Measurements from ENCODE around the gene NUBPL.
A peak's percentile ranks its signal among the peaks of the same experiment; 100 is the strongest.

The NUBPL gene

DNA sequence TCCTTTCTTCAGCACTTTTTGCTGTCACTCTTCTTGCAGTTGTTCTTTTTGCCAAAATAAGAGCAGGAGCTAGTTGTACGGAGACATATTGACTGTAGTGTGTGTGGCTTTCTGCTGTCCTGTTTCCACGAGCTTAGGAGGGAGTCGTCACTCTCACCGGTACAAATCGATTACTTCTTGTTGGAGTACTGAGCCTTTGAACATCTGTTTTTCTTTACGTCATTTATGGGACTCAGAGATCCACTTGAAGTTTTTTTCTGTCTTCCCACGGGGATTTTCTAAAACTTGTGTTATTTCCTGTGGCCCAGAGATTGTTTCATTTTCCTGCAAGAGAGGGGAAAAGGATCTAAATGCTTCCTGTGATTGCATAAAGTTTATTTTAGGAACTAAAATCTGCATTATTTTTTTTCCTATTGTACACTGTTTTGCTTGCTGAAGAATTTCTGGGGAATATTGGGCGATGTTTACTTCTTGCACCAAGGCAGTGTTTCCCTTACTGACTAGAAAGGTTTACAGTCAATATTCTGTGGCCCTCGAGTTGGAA is 316.1 kb downstream of the NUBPL start:
- H3K4me3 ChIP-seq (replicated peaks; ENCODE audit: low read depth, low read length), result no peak overlapping the region
- DNase-seq (ENCODE audit: extremely low read depth, low read depth), result no peak
- TF ChIP-seq, protein P1, sequence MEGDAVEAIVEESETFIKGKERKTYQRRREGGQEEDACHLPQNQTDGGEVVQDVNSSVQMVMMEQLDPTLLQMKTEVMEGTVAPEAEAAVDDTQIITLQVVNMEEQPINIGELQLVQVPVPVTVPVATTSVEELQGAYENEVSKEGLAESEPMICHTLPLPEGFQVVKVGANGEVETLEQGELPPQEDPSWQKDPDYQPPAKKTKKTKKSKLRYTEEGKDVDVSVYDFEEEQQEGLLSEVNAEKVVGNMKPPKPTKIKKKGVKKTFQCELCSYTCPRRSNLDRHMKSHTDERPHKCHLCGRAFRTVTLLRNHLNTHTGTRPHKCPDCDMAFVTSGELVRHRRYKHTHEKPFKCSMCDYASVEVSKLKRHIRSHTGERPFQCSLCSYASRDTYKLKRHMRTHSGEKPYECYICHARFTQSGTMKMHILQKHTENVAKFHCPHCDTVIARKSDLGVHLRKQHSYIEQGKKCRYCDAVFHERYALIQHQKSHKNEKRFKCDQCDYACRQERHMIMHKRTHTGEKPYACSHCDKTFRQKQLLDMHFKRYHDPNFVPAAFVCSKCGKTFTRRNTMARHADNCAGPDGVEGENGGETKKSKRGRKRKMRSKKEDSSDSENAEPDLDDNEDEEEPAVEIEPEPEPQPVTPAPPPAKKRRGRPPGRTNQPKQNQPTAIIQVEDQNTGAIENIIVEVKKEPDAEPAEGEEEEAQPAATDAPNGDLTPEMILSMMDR (IDR thresholded peaks at IDR 0.05; ENCODE audit: low read depth, low read length, missing control alignments), result no peak

DNA sequence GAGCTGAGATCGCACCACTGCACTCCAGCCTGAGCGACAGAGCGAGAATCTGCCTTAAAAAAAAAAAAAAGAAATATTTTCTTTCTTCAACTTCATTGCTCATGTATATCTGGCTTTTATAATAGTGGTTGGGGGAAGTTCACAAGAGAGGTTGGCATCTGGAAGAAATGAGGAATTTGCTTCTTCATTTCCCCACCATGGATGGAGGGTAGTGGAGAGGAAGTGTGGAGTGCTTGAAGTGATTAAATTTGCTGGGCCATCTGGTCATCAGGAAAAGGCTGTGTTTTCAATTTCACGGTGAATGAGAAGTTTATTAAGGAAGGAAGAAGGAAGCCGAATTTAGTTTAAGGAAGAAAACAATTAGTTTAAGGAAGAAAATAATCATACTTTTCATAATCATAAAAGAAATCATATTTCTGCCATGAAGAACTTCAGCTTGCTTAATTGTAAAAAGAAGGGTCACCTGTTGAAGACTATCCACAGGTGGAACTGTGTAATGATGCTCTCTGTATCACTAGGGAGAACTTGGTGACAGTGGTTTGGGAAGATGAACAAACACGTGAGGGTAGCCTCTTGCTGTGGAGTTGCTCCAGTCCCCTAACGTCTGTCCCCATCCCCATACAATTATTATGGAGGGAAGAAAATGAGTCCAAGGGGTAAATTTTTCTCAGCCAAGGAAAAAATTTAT is 318.6 kb downstream of the NUBPL start:
- TF ChIP-seq, protein P1 (IDR thresholded peaks at IDR 0.05; ENCODE audit: low read depth, low read length, missing control alignments), result no peak
- H3K4me3 ChIP-seq (replicated peaks; ENCODE audit: low read depth, low read length), result no peak overlapping the region
- DNase-seq (ENCODE audit: extremely low read depth, low read depth), result no peak

DNA sequence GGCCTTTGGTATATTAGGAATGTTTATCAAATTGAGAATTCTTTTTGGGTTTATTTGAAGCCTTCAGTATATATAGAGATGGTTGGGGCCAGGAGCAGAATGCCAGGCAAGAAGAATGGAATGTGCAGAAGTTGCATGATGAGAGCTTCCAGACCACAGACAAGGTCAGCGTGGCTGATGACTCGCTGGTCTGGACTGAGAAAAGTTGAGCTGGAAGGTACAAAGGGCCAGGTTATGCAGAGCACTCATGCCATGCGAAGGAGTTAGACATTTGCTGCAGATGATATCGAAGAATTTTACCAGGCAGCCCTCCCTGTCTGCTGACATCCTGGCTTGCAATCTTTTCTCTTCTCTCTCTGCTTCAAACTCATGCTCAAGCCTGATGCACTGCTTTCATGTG is 319.7 kb downstream of the NUBPL start:
- no peak overlapping the region for H3K4me3 ChIP-seq (replicated peaks; ENCODE audit: low read depth, low read length)
- DNase-seq (ENCODE audit: extremely low read depth, low read depth), result peak; percentile 27
- TF ChIP-seq, protein P1 (IDR thresholded peaks at IDR 0.05; ENCODE audit: low read depth, low read length, missing control alignments), result no peak

DNA sequence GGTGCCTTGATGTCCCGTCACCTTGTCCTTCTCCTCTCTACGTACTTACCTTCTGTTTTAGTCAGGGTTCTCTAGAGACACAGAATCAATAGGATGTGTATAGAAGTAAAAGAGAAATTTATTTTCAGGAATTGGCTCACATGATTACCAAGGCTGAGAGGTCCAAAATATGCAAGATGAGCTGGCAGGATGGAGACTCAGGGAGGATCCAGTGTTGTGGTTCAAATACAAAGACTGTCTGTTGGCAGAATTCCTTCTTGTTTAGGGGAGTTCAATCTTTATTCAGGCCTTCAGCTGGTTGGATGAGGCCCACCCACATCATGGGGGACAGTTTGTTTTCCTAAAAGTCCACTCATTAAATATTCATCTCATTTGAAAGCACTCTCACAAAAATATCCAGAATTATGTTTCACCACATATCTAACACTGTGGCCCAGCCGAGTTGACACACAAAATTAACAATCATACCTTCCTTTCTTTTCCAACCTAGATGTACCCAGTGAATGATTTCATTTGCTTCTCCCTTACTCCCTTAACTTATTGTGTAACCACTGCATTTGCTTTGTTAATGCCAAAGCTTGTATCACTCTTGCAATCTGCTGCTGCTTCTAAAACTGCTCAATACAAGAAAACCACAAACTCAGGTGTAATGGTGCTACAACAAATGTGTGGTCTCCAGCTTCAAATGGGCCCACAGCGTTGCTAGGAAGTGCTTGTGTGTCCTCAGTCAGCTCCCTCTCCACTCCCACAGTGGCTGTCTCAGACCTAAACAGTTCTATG is 320.5 kb downstream of the NUBPL start:
- TF ChIP-seq, protein P1 (IDR thresholded peaks at IDR 0.05; ENCODE audit: low read depth, low read length, missing control alignments), result no peak
- no peak for DNase-seq (ENCODE audit: extremely low read depth, low read depth)

DNA sequence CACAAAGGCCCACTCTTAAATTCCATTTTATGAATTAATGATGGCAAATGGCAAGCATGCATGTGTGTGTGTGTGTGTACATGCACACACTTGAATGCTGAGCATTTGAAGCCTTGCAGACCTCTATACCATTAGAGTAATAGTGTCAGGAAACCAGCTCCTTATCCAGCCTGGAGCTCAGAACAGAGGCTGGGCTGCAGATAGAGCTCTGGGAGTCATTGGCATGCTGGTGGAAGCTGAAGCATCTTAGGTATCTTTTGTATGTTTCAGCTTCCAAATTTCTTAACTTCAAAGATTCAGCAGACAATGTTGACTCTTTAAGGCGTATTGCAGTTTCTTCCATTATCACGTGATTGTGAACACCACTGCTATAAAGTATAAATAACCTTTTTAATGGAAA is 323.0 kb downstream of the NUBPL start:
- DNase-seq (ENCODE audit: extremely low read depth, low read depth), result no peak
- no peak overlapping the region for H3K4me3 ChIP-seq (replicated peaks; ENCODE audit: low read depth, low read length)
- TF ChIP-seq, protein P1 (IDR thresholded peaks at IDR 0.05; ENCODE audit: low read depth, low read length, missing control alignments), result no peak

More for the DNA sequence above, 320.5 kb downstream of the NUBPL start:
- H3K4me3 ChIP-seq (replicated peaks; ENCODE audit: low read depth, low read length), result no peak overlapping the region

DNA sequence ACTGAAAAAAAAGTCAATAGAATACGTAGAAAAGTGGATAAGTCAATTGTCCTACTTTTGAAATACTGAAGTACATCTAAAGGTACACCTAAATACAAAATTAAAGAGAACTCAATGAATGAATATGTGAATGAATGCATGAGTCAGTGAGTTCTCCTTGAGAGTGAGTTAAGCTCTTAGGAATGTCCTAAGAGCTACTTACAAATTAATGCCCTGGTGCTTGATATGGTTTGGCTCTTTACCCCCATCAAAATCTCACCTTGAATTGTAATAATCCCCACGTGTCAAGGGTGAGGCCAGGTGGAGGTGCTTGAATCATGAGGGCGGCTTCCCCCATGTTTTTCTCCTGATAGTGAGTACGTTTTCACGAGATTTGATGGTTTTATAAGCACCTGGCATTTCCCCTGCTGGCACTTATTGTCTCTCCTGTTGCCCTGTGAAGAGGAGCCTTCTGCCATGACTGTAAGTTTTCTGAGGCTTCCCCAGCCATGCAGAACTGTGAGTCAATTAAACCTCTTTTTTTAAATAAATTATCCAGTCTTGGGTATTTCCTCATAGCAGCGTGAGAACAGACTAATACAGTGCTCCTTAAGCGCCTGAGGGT is 323.7 kb downstream of the NUBPL start:
- TF ChIP-seq, protein P1 (IDR thresholded peaks at IDR 0.05; ENCODE audit: low read depth, low read length, missing control alignments), result no peak
- H3K4me3 ChIP-seq (replicated peaks; ENCODE audit: low read depth, low read length), result no peak overlapping the region
- DNase-seq (ENCODE audit: extremely low read depth, low read depth), result no peak
